Right lobe of liver (tissue), 6 donors: ENCODE measurements around the gene NRXN2. TPM values are rescaled to one million over a fixed set of nuclear protein-coding genes. Genes with fewer than 3 reads are reported as not detected.

Experiments used
- ATAC-seq, 4 donors: fragments of 200-7000 bp; cut with Tn5 transposase; one replicate each; pipeline ENCODE4 v1.9.1; 2020; ENCODE audit warnings: mild to moderate bottlenecking in 4 of 4, moderate library complexity in 4 of 4
- DNase-seq, 3 donors: peaks; one replicate each; pipeline ENCODE4 v3.0.0-alpha.2; 2020
- H3K27ac ChIP-seq, 3 donors: fragments of 200-600 bp; one replicate each; pipeline ENCODE4 v1.8.0; 2022
- H3K27me3 ChIP-seq, 2 donors: fragments of 200-600 bp; one replicate each; pipeline ENCODE4 v1.8.0; 2022
- H3K36me3 ChIP-seq, 4 donors: fragments of 200-600 bp; sonication (generic) in 1 of 4; one replicate each; pipeline versions ENCODE4 v1.5.1 to v1.8.0; 2017 to 2022; ENCODE audit warnings: control low read depth in 1 of 4
- H3K4me1 ChIP-seq, 4 donors: fragments of 200-600 bp; sonication (generic) in 1 of 4; one replicate each; pipeline versions ENCODE4 v1.5.1 to v1.8.0; 2017 to 2022; ENCODE audit warnings: control low read depth in 1 of 4
- H3K4me3 ChIP-seq, 3 donors: fragments of 200-600 bp; one replicate each; pipeline ENCODE4 v1.8.0; 2022
- H3K9me3 ChIP-seq, 4 donors: fragments of 200-600 bp; sonication (generic) in 1 of 4; one replicate each; pipeline versions ENCODE4 v1.5.1 to v1.8.0; 2017 to 2022; ENCODE audit warnings: control low read depth in 1 of 4
- POLR2A ChIP-seq: fragments of 450-650 bp; IDR thresholded peaks from one replicate; pipeline ENCODE4 v1.6.1; 2017; ENCODE audit warnings: antibody characterized with exemption, mild to moderate bottlenecking
- WGBS: methylation state at CpG from one replicate; pipeline ENCODE4 v1.1.6; 2018; ENCODE audit warnings: low coverage, low lambda C conversion rate; ENCODE audit not compliant: insufficient coverage; ENCODE audit errors: missing lambda C conversion rate; 5-methylcytosine and 5-hydroxymethylcytosine counted together
- intact Hi-C, 2 donors: fragments of 100-400 bp; cut with DNase I; formaldehyde crosslinking; loops; one replicate each; pipeline versions ENCODE4 v1.11.2 to v1.14.1; 2022
- total RNA-seq, 6 experiments: library from RNA; depleted of rRNA in 2 of 6; stranded (reverse); fragments of >200 nt in 2 of 6; fragmentation: NEBNext Ultra II Directional in 3 of 6; extraction: Animal tissue kit (Norgen Biotek cat#: 25700) in 3 of 6; gene quantifications; one replicate each; pipeline versions ENCODE4 v1.1.0 to v1.2.4, GENCODE V29; 2016 to 2023
- TF ChIP-seq, protein P1 (sequence below), 4 donors: fragments of 200-600 bp in 3 of 4; fragments of 450-650 bp in 1 of 4; IDR thresholded peaks; one replicate each; pipeline versions ENCODE4 v1.5.1 to v1.8.0; 2016 to 2022; ENCODE audit warnings: antibody characterized with exemption in 4 of 4, mild to moderate bottlenecking in 2 of 4
- donor health status: DM: no; HTN: yes; CAD: no.
- donor health status: DM: no; HTN: no; CAD: no.
- donor health status: DM: no; HTN: no; CAD: no.
- donor health status: DM: no; HTN: yes; CAD: no.
- donor health status: DM: no; HTN: yes; CAD: no.

NRXN2 gene
- total RNA-seq, 6 experiments from 2014 or later: 1.6 to 7.7 (median 2.3) TPM

GRCh38 chr11:64568041-64568571 lies 154.9 kb downstream of the NRXN2 start:
- no peak for TF ChIP-seq POLR2A
- no peaks in the 10 kb centered on the region for H3K9me3 ChIP-seq
- H3K27me3 ChIP-seq: no peaks in the 10 kb centered on the region
- H3K36me3 ChIP-seq: no peaks in the 10 kb centered on the region
- DNase-seq: peak in 1 of 3 donors; percentile 49
- WGBS: no CpG with 5 or more reads among the region's 34 CpGs
- H3K4me1 ChIP-seq: peaks cover 0 to 7% (median 0%) of the 10 kb centered on the region in 4 donors
- intact Hi-C loops: no loop called here
- no peak for ATAC-seq
- H3K27ac ChIP-seq: no peak overlapping the region
- H3K4me3 ChIP-seq: no peak overlapping the region

- no peaks in the 10 kb centered on the region for H3K27me3 ChIP-seq
- DNase-seq (peak in 1 of 3 donors; percentile 56), ATAC-seq (peak in 2 of 4 donors; percentile 32 to 51)
- H3K9me3 ChIP-seq: no peaks in the 10 kb centered on the region
- no peaks in the 10 kb centered on the region for H3K36me3 ChIP-seq
- intact Hi-C loops: no loop called here
- WGBS: 56% methylated on average over 1 of the region's 30 CpGs
- H3K4me1 ChIP-seq: peaks cover 0 to 7% (median 0%) of the 10 kb centered on the region in 4 donors
- no peak overlapping the region for H3K4me3 ChIP-seq
- TF ChIP-seq POLR2A: no peak
- TF ChIP-seq, protein P1, sequence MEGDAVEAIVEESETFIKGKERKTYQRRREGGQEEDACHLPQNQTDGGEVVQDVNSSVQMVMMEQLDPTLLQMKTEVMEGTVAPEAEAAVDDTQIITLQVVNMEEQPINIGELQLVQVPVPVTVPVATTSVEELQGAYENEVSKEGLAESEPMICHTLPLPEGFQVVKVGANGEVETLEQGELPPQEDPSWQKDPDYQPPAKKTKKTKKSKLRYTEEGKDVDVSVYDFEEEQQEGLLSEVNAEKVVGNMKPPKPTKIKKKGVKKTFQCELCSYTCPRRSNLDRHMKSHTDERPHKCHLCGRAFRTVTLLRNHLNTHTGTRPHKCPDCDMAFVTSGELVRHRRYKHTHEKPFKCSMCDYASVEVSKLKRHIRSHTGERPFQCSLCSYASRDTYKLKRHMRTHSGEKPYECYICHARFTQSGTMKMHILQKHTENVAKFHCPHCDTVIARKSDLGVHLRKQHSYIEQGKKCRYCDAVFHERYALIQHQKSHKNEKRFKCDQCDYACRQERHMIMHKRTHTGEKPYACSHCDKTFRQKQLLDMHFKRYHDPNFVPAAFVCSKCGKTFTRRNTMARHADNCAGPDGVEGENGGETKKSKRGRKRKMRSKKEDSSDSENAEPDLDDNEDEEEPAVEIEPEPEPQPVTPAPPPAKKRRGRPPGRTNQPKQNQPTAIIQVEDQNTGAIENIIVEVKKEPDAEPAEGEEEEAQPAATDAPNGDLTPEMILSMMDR (IDR thresholded peaks at IDR 0.05): no peak
- H3K27ac ChIP-seq: no peak overlapping the region
Observed at GRCh38 chr11:64566915-64567891, 155.8 kb downstream of the NRXN2 start.

GRCh38 chr11:64566042-64566914 lies 156.7 kb downstream of the NRXN2 start:
- H3K4me3 ChIP-seq: no peak overlapping the region
- ATAC-seq: peak; percentile 66 to 92 (median 88)
- 30% methylated on average over 18 of the region's 18 CpGs for WGBS
- H3K36me3 ChIP-seq: no peaks in the 10 kb centered on the region
- no peaks in the 10 kb centered on the region for H3K27me3 ChIP-seq
- intact Hi-C loops: no loop called here
- no peaks in the 10 kb centered on the region for H3K9me3 ChIP-seq
- H3K4me1 ChIP-seq: peaks cover 0 to 7% (median 0%) of the 10 kb centered on the region in 4 donors
- DNase-seq: peak; percentile 45 to 72 (median 57)
- H3K27ac ChIP-seq: no peak overlapping the region
- no peak for TF ChIP-seq POLR2A
- TF ChIP-seq, protein P1 (IDR thresholded peaks at IDR 0.05): no peak

DNA sequence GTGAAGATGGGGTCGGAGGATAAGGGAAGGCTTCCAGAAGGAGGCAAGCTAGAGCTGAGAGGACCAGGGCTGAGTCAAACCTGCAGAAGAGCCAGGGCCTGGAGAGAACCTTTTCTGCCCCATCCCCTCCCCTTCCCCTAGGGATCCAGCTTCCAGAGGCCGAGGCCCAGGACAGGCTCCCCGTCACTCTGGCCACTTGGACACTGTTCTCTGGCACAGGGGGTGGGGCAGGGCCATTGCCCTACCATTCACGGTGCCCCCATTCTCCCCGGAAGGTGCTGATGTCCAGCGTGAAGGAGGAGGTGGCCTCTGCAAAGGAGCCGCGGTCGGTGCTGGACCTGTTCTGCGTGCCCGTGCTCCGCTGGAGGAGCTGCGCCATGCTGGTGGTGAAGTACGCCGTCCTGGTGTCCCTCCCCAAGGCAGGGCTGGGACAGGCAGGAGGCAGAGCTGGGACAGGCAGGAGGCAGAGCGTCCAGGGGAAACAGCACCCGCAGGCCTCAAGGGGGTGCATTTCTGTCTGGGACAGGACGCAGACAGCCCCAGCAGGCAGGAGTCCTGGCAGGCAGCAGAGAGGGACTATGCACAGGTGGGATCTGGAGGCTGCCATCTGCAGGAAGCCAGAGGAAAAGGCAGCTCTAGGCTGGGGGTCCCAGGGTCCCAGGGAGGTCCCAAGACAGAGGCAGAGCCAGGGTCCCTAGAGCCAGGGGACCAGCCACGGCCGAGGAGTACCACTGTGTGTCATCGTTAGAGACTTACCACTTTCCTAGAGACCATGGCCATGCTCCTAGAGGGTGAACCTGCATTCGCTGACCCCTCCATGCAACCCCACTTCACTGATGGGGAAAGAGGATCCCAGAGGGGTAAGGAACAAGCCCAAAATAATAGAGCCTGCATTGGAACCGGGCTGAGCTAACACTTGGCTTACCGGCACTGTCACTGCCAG lies 157.8 kb downstream of the NRXN2 start:
- intact Hi-C loops: no loop called here
- no peak overlapping the region for H3K27ac ChIP-seq
- 100% methylated on average over 1 of the region's 24 CpGs for WGBS
- ATAC-seq (no peak), DNase-seq (peak in 1 of 3 donors; percentile 42)
- TF ChIP-seq, protein P1 (IDR thresholded peaks at IDR 0.05): no peak
- no peak for TF ChIP-seq POLR2A
- H3K36me3 ChIP-seq: no peaks in the 10 kb centered on the region
- no peak overlapping the region for H3K4me3 ChIP-seq
- H3K4me1 ChIP-seq: peaks cover 0 to 7% (median 0%) of the 10 kb centered on the region in 4 donors
- H3K27me3 ChIP-seq: no peaks in the 10 kb centered on the region
- no peaks in the 10 kb centered on the region for H3K9me3 ChIP-seq
